ENCODE data around the gene AGFG1. TPM values are rescaled to one million over a fixed set of nuclear protein-coding genes. Genes with fewer than 3 reads are reported as not detected.

AGFG1 gene
- total RNA-seq, 1 experiment from 2014 or later = 86.1 TPM

DNA sequence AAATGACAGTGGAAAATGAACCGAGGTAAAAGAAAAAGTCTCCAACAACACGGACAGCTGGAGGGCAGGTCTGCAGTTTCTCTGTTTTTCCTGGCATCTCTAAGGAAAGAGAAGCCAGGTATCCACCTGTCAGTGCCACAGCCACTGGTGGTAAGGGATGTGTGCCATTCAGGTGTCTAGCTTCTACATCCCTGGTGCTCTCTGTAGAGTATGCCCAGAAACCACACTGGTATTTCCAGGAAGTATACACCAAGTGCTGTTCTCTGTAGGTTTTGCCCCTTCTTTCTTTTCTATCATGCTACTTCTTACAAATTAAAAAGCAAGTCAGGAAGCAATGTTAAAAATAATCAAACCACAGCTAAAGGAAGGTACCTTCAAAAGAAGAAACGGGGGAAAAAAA, 7.6 kb upstream of the AGFG1 start:
- CTCF ChIA-PET = interaction anchor here (0.6 to 3.7 kb wide), 5 partner anchors 9 to 58 kb away, joined by 3 to 20 read pairs (median 3); no protein-coding TSS in a partner anchor
- BruUV-seq (replicated peaks) = no TSS peak
- DNase-seq (ENCODE audit: unreplicated experiment) = no peak
- Mint-ChIP-seq H3K4me1 (ENCODE audit: insufficient read depth, unreplicated experiment) (peaks cover 20% of the 10 kb centered on the region), H3K36me3 (ENCODE audit: insufficient read depth, unreplicated experiment) (no peaks in the 10 kb centered on the region), H3K27me3 (ENCODE audit: insufficient read depth, unreplicated experiment) (no peaks in the 10 kb centered on the region), H3K27ac (ENCODE audit: low read depth, unreplicated experiment) (no peak overlapping the region), H3K4me3 (ENCODE audit: unreplicated experiment) (no peak overlapping the region), H3K9me3 (ENCODE audit: unreplicated experiment) (no peaks in the 10 kb centered on the region)
- intact Hi-C loops (cut with micrococcal nuclease) = no loop called here
- TF ChIP-seq CTCF (IDR thresholded peaks at IDR 0.05; ENCODE audit: unreplicated experiment) = no peak
- POLR2A ChIA-PET = interaction anchor here (0.8 to 1.3 kb wide), 3 partner anchors 50 to 57 kb away, joined by 3 read pairs; no protein-coding TSS in a partner anchor

- no peak for TF ChIP-seq CTCF (IDR thresholded peaks at IDR 0.05; ENCODE audit: unreplicated experiment)
- POLR2A ChIA-PET = interaction anchor here (0.8 to 1.3 kb wide), 2 partner anchors 54 to 57 kb away, joined by 3 read pairs; no protein-coding TSS in a partner anchor
- BruUV-seq (replicated peaks) = no TSS peak
- Mint-ChIP-seq H3K9me3 (ENCODE audit: unreplicated experiment) (no peaks in the 10 kb centered on the region), H3K36me3 (ENCODE audit: insufficient read depth, unreplicated experiment) (no peaks in the 10 kb centered on the region), H3K4me3 (ENCODE audit: unreplicated experiment) (no peak overlapping the region), H3K4me1 (ENCODE audit: insufficient read depth, unreplicated experiment) (peaks cover 20% of the 10 kb centered on the region), H3K27me3 (ENCODE audit: insufficient read depth, unreplicated experiment) (no peaks in the 10 kb centered on the region), H3K27ac (ENCODE audit: low read depth, unreplicated experiment) (no peak overlapping the region)
- CTCF ChIA-PET = interaction anchor here (0.5 to 3.7 kb wide), 6 partner anchors 10 to 340 kb away, joined by 3 to 20 read pairs (median 3); no protein-coding TSS in a partner anchor
- intact Hi-C loops (cut with micrococcal nuclease) = no loop called here
- no peak for DNase-seq (ENCODE audit: unreplicated experiment)
These were observed 7.1 kb upstream of the AGFG1 start for GRCh38 chr2:227464851-227465250.

DNA sequence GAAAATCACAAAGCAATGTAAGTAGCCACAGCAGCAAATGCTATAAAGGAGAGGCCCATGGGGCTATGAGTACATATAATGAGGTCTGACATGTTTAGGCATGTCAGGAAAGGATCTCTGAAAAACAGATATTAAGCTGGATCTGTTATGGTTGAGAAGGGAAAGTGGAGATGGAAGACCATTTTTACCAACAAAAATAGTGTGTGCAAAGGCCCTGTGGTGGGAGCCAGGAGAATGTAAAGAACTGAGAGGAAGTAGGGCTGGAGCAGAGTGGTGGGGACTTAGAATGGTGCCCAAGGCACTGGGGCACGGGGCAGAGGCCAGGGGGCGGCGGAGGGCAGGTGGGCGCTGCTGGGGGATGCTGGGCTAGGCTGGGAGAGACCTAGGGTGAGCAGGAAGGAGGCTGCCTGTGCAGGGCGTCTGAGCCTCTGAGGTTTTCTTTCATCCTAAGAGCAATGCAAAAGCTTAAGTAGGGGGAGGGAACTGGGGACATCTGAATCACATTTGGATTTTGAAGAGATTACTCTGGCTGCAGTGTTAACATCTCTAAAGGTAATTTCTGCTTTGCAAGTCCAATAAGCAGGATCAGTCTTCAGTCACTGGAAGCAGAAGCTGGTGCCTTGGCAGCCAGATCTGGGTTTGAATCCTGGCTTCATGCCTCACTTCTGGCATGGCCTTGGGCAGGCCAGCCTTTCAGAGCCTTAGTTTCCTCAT, 4.9 kb upstream of the AGFG1 start:
- H3K36me3 Mint-ChIP-seq (ENCODE audit: insufficient read depth, unreplicated experiment) = no peaks in the 10 kb centered on the region
- H3K9me3 Mint-ChIP-seq (ENCODE audit: unreplicated experiment) = no peaks in the 10 kb centered on the region
- peak overlapping the region; percentile 50 for H3K27ac Mint-ChIP-seq (ENCODE audit: low read depth, unreplicated experiment)
- CTCF ChIA-PET = interaction anchor here (0.6 to 3.7 kb wide), 4 partner anchors 24 to 160 kb away, joined by 3 to 20 read pairs (median 5); no protein-coding TSS in a partner anchor
- no peaks in the 10 kb centered on the region for H3K27me3 Mint-ChIP-seq (ENCODE audit: insufficient read depth, unreplicated experiment)
- peak overlapping the region; percentile 15 for H3K4me3 Mint-ChIP-seq (ENCODE audit: unreplicated experiment)
- peaks cover 10% of the 10 kb centered on the region for H3K4me1 Mint-ChIP-seq (ENCODE audit: insufficient read depth, unreplicated experiment)
- intact Hi-C loops (cut with micrococcal nuclease) = no loop called here
- no peak for DNase-seq (ENCODE audit: unreplicated experiment)
- POLR2A ChIA-PET = interaction anchor here (0.6 to 2.5 kb wide), 6 partner anchors 13 to 171 kb away, joined by 3 to 13 read pairs (median 4); no protein-coding TSS in a partner anchor
- BruUV-seq (replicated peaks) = no TSS peak
- TF ChIP-seq CTCF (IDR thresholded peaks at IDR 0.05; ENCODE audit: unreplicated experiment) = no peak

- POLR2A ChIA-PET = interaction anchor here (0.8 to 1.6 kb wide), 5 partner anchors 58 to 82 kb away, joined by 3 to 5 read pairs (median 5); no protein-coding TSS in a partner anchor
- no peak for TF ChIP-seq CTCF (IDR thresholded peaks at IDR 0.05; ENCODE audit: unreplicated experiment)
- Mint-ChIP-seq H3K36me3 (ENCODE audit: insufficient read depth, unreplicated experiment) (no peaks in the 10 kb centered on the region), H3K27me3 (ENCODE audit: insufficient read depth, unreplicated experiment) (no peaks in the 10 kb centered on the region), H3K27ac (ENCODE audit: low read depth, unreplicated experiment) (no peak overlapping the region), H3K9me3 (ENCODE audit: unreplicated experiment) (no peaks in the 10 kb centered on the region), H3K4me1 (ENCODE audit: insufficient read depth, unreplicated experiment) (peaks cover 30% of the 10 kb centered on the region), H3K4me3 (ENCODE audit: unreplicated experiment) (peak overlapping the region; percentile 89)
- CTCF ChIA-PET = interaction anchor here (0.6 to 1.8 kb wide), 16 partner anchors 9 to 294 kb away, joined by 3 to 19 read pairs (median 3); no protein-coding TSS in a partner anchor
- intact Hi-C loops (cut with micrococcal nuclease) = loop anchor here (5.0 to 10.0 kb wide), 2 partner anchors 83 to 1186 kb away; no protein-coding TSS in a partner anchor
- DNase-seq (ENCODE audit: unreplicated experiment) = no peak
- BruUV-seq (replicated peaks) = no TSS peak
These were observed 544 bp upstream of the AGFG1 start for GRCh38 chr2:227471412-227471811.

Data from MCF 10A (cell line).